WTC11 (cell line): Measurements from ENCODE around the gene GJD4. TPM values are rescaled to one million over a fixed set of nuclear protein-coding genes. Genes with fewer than 3 reads are reported as not detected.

Experiments used
- ATAC-seq: fragments of 200-7000 bp; cut with Tn5 transposase; 2 replicates; pipeline ENCODE4 v1.10.0; 2021; ENCODE audit warnings: mild to moderate bottlenecking, moderate library complexity
- CTCF ChIA-PET: fragments of 300-600 bp; sonication (Branson Sonifier 250); formaldehyde crosslinking; loops from one replicate; lab custom pipeline; 2021; ENCODE audit warnings: antibody characterized with exemption; lab: Charles Lee
- POLR2A ChIA-PET: fragments of 350-600 bp; sonication (Branson Sonifier 250); formaldehyde crosslinking; loops from one replicate; lab custom pipeline; 2021; ENCODE audit warnings: antibody characterized with exemption; lab: Charles Lee
- DNase-seq: peaks from one replicate; pipeline ENCODE4 v3.0.0; 2021; ENCODE audit warnings: low spot score
- H3K27ac Mint-ChIP-seq: 2 replicates; pipeline ENCODE4 v1.8.0; 2021; ENCODE audit warnings: mixed read lengths
- H3K27me3 Mint-ChIP-seq: 2 replicates; pipeline ENCODE4 v1.8.0; 2021; ENCODE audit warnings: low read depth, mild to moderate bottlenecking, moderate library complexity, mixed read lengths
- H3K36me3 Mint-ChIP-seq: 2 replicates; pipeline ENCODE4 v1.8.0; 2021; ENCODE audit warnings: mixed read lengths
- H3K4me1 Mint-ChIP-seq: 2 replicates; pipeline ENCODE4 v1.8.0; 2022; ENCODE audit warnings: mixed read lengths
- H3K4me3 Mint-ChIP-seq: 2 replicates; pipeline ENCODE4 v1.8.0; 2021; ENCODE audit warnings: mild to moderate bottlenecking, moderate library complexity, mixed read lengths
- H3K9me3 Mint-ChIP-seq: 2 replicates; pipeline ENCODE4 v1.8.0; 2021; ENCODE audit warnings: mixed read lengths
- AR ChIP-seq: fragments of 250-450 bp; sonication (Bioruptor Pico); IDR thresholded peaks from 2 replicates; pipeline ENCODE4 v1.9.0; 2021; ENCODE audit warnings: mild to moderate bottlenecking
- CBFB ChIP-seq: sonication (generic); formaldehyde crosslinking; IDR thresholded peaks from 2 replicates; pipeline ENCODE4 v1.8.1; 2022; ENCODE audit warnings: mild to moderate bottlenecking, low read depth, missing genetic modification reagents
- ETV6 ChIP-seq: sonication (generic); formaldehyde crosslinking; IDR thresholded peaks from 2 replicates; pipeline ENCODE4 v1.8.1; 2022; ENCODE audit warnings: mild to moderate bottlenecking, missing genetic modification reagents
- NFE2L1 ChIP-seq: sonication (generic); formaldehyde crosslinking; IDR thresholded peaks from 2 replicates; pipeline ENCODE4 v1.8.1; 2023; ENCODE audit warnings: missing genetic modification reagents
- NR2C2 ChIP-seq: sonication (generic); formaldehyde crosslinking; IDR thresholded peaks from 2 replicates; pipeline ENCODE4 v1.8.0; 2022; ENCODE audit warnings: mild to moderate bottlenecking, missing genetic modification reagents
- TEAD4 ChIP-seq: sonication (generic); formaldehyde crosslinking; IDR thresholded peaks from 2 replicates; pipeline ENCODE4 v1.8.0; 2022; ENCODE audit warnings: mild to moderate bottlenecking, missing genetic modification reagents
- ZNF232 ChIP-seq: sonication (generic); formaldehyde crosslinking; IDR thresholded peaks from 2 replicates; pipeline ENCODE4 v1.8.0; 2022; ENCODE audit warnings: mild to moderate bottlenecking, missing genetic modification reagents
- ZNF512 ChIP-seq: sonication (generic); formaldehyde crosslinking; IDR thresholded peaks from 2 replicates; pipeline ENCODE4 v1.8.1; 2022; ENCODE audit warnings: missing genetic modification reagents, borderline replicate concordance
- ZNF671 ChIP-seq: fragments of 250-450 bp; sonication (Bioruptor Pico); IDR thresholded peaks from 2 replicates; pipeline ENCODE4 v1.8.0; 2021; ENCODE audit warnings: mild to moderate bottlenecking
- total RNA-seq: library from RNA; stranded (reverse); gene quantifications from 3 replicates; pipeline ENCODE4 v1.2.3, GENCODE V29; 2021
- TF ChIP-seq, protein P1 (sequence below): sonication (generic); formaldehyde crosslinking; IDR thresholded peaks from 2 replicates; pipeline ENCODE4 v1.8.0; 2023; ENCODE audit warnings: mild to moderate bottlenecking, missing genetic modification reagents
- TF ChIP-seq, protein P2 (sequence below): sonication (generic); formaldehyde crosslinking; IDR thresholded peaks from 2 replicates; pipeline ENCODE4 v1.8.1; 2023; ENCODE audit warnings: mild to moderate bottlenecking, missing genetic modification reagents
- TF ChIP-seq, protein P3 (sequence below): sonication (generic); formaldehyde crosslinking; IDR thresholded peaks from 2 replicates; pipeline ENCODE4 v1.8.1; 2023; ENCODE audit warnings: mild to moderate bottlenecking, moderate library complexity, missing genetic modification reagents

Gene GJD4
- total RNA-seq, 1 experiment from 2014 or later = not detected

- H3K27ac Mint-ChIP-seq = no peak overlapping the region
- no peak for TF ChIP-seq TEAD4 (CRISPR knock-in tag)
- TF ChIP-seq NFE2L1 = no peak
- no peak for TF ChIP-seq ZNF671 (CRISPR knock-in tag)
- no peak for TF ChIP-seq ZNF232 (CRISPR knock-in tag)
- TF ChIP-seq AR (CRISPR knock-in tag) = no peak
- TF ChIP-seq, protein P1, sequence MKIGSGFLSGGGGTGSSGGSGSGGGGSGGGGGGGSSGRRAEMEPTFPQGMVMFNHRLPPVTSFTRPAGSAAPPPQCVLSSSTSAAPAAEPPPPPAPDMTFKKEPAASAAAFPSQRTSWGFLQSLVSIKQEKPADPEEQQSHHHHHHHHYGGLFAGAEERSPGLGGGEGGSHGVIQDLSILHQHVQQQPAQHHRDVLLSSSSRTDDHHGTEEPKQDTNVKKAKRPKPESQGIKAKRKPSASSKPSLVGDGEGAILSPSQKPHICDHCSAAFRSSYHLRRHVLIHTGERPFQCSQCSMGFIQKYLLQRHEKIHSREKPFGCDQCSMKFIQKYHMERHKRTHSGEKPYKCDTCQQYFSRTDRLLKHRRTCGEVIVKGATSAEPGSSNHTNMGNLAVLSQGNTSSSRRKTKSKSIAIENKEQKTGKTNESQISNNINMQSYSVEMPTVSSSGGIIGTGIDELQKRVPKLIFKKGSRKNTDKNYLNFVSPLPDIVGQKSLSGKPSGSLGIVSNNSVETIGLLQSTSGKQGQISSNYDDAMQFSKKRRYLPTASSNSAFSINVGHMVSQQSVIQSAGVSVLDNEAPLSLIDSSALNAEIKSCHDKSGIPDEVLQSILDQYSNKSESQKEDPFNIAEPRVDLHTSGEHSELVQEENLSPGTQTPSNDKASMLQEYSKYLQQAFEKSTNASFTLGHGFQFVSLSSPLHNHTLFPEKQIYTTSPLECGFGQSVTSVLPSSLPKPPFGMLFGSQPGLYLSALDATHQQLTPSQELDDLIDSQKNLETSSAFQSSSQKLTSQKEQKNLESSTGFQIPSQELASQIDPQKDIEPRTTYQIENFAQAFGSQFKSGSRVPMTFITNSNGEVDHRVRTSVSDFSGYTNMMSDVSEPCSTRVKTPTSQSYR (CRISPR knock-in tag) = no peak
- TF ChIP-seq, protein P2, sequence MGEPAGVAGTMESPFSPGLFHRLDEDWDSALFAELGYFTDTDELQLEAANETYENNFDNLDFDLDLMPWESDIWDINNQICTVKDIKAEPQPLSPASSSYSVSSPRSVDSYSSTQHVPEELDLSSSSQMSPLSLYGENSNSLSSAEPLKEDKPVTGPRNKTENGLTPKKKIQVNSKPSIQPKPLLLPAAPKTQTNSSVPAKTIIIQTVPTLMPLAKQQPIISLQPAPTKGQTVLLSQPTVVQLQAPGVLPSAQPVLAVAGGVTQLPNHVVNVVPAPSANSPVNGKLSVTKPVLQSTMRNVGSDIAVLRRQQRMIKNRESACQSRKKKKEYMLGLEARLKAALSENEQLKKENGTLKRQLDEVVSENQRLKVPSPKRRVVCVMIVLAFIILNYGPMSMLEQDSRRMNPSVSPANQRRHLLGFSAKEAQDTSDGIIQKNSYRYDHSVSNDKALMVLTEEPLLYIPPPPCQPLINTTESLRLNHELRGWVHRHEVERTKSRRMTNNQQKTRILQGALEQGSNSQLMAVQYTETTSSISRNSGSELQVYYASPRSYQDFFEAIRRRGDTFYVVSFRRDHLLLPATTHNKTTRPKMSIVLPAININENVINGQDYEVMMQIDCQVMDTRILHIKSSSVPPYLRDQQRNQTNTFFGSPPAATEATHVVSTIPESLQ = no peak
Measured at GRCh38 chr10:35588836-35589235, 16.3 kb upstream of the GJD4 start.

GRCh38 chr10:35592441-35592840 lies 12.7 kb upstream of the GJD4 start:
- ATAC-seq (no peak), DNase-seq (no peak)
- peaks cover 27% of the 10 kb centered on the region for H3K27me3 Mint-ChIP-seq
- H3K36me3 Mint-ChIP-seq = peaks cover 30% of the 10 kb centered on the region
- CTCF ChIA-PET = interaction anchor here (1.0 to 1.8 kb wide), 3 partner anchors 18 to 48 kb away, joined by 3 to 8 read pairs (median 3); no protein-coding TSS in a partner anchor
- peaks cover 36% of the 10 kb centered on the region for H3K9me3 Mint-ChIP-seq
- no peak overlapping the region for H3K4me3 Mint-ChIP-seq
- no peak for TF ChIP-seq ETV6
- no peak for TF ChIP-seq ZNF232 (CRISPR knock-in tag)
- TF ChIP-seq ZNF512 (CRISPR knock-in tag) = no peak
- no peak for TF ChIP-seq NR2C2
- TF ChIP-seq NFE2L1 = no peak
- TF ChIP-seq, protein P3, sequence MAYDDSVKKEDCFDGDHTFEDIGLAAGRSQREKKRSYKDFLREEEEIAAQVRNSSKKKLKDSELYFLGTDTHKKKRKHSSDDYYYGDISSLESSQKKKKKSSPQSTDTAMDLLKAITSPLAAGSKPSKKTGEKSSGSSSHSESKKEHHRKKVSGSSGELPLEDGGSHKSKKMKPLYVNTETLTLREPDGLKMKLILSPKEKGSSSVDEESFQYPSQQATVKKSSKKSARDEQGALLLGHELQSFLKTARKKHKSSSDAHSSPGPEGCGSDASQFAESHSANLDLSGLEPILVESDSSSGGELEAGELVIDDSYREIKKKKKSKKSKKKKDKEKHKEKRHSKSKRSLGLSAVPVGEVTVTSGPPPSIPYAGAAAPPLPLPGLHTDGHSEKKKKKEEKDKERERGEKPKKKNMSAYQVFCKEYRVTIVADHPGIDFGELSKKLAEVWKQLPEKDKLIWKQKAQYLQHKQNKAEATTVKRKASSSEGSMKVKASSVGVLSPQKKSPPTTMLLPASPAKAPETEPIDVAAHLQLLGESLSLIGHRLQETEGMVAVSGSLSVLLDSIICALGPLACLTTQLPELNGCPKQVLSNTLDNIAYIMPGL (CRISPR knock-in tag) = no peak
- no peak for TF ChIP-seq CBFB (CRISPR knock-in tag)
- POLR2A ChIA-PET = no interaction called here
- H3K4me1 Mint-ChIP-seq = peaks cover 36% of the 10 kb centered on the region
- H3K27ac Mint-ChIP-seq = no peak overlapping the region

More at GRCh38 chr10:35588836-35589235, 16.3 kb upstream of the GJD4 start:
- POLR2A ChIA-PET = no interaction called here
- Mint-ChIP-seq H3K4me1 (peaks cover 14% of the 10 kb centered on the region), H3K27me3 (peaks cover 33% of the 10 kb centered on the region), H3K4me3 (no peak overlapping the region), H3K36me3 (peaks cover 30% of the 10 kb centered on the region), H3K9me3 (peaks cover 36% of the 10 kb centered on the region)
- CTCF ChIA-PET = interaction anchor here (0.6 to 1.5 kb wide), 2 partner anchors 14 to 26 kb away, joined by 3 to 7 read pairs; no protein-coding TSS in a partner anchor
- DNase-seq (no peak), ATAC-seq (no peak)
